HG03439 (cell line): ENCODE results near the gene CBX2.

Source experiments
- ATAC-seq: cut with Tn5 transposase; IDR thresholded peaks from one replicate; pipeline ENCODE4 v1.9.1; 2021; ENCODE audit warnings: mild to moderate bottlenecking, moderate library complexity; ENCODE audit not compliant: unreplicated experiment

CBX2 gene

GRCh38 chr17:79799174-79799537, 21.2 kb downstream of the CBX2 start:
- ATAC-seq, result no peak

GRCh38 chr17:79799538-79800324, 21.8 kb downstream of the CBX2 start:
- ATAC-seq, result no peak

- ATAC-seq, result no peak
Observed at GRCh38 chr17:79800325-79801155, 22.6 kb downstream of the CBX2 start.

GRCh38 chr17:79801156-79802038, 23.4 kb downstream of the CBX2 start:
- ATAC-seq, result no peak

GRCh38 chr17:79802039-79802735, 24.2 kb downstream of the CBX2 start:
- ATAC-seq, result no peak

- no peak for ATAC-seq
Observed at GRCh38 chr17:79802736-79803420, 24.9 kb downstream of the CBX2 start.

- ATAC-seq, result no peak
Observed at GRCh38 chr17:79803421-79803996, 25.6 kb downstream of the CBX2 start.

- peak; percentile 61 for ATAC-seq
Observed at GRCh38 chr17:79803997-79804855, 26.3 kb downstream of the CBX2 start.

- ATAC-seq, result no peak
Observed at GRCh38 chr17:79804856-79805696, 27.1 kb downstream of the CBX2 start.

- no peak for ATAC-seq
Observed at GRCh38 chr17:79806446-79806760, 28.5 kb downstream of the CBX2 start.

GRCh38 chr17:79806863-79807720, 29.1 kb downstream of the CBX2 start:
- ATAC-seq, result no peak

GRCh38 chr17:79808763-79809529, 31.0 kb downstream of the CBX2 start:
- ATAC-seq, result no peak

- no peak for ATAC-seq
Observed at GRCh38 chr17:79809530-79810129, 31.7 kb downstream of the CBX2 start.

GRCh38 chr17:79810130-79811010, 32.4 kb downstream of the CBX2 start:
- ATAC-seq, result peak; percentile 77
